Endodermal cell (in vitro differentiated cells): Measurements from ENCODE around the gene RALGPS1. TPM values are rescaled to one million over a fixed set of nuclear protein-coding genes. Genes with fewer than 3 reads are reported as not detected.
A peak's percentile ranks its signal among the peaks of the same experiment; 100 is the strongest.

Experiments used
- DNase-seq: peaks from one replicate; pipeline ENCODE4 v3.0.0-alpha.2; 2017
- H3K27ac ChIP-seq: 2 replicates; pipeline ENCODE4 v1.5.1; 2013; ENCODE audit warnings: mild to moderate bottlenecking, low read depth, low read length, moderate library complexity
- H3K27me3 ChIP-seq: 2 replicates; pipeline ENCODE4 v1.6.1; 2013; ENCODE audit warnings: mild to moderate bottlenecking, low read length, moderate library complexity; ENCODE audit not compliant: insufficient read depth, control insufficient read depth, poor library complexity, severe bottlenecking
- H3K36me3 ChIP-seq: 2 replicates; pipeline ENCODE4 v1.7.0; 2013; ENCODE audit warnings: mild to moderate bottlenecking, low read length, moderate library complexity; ENCODE audit not compliant: control insufficient read depth, insufficient read depth
- H3K4me1 ChIP-seq: one replicate; pipeline ENCODE4 v1.7.0; 2013; ENCODE audit warnings: low read length; ENCODE audit not compliant: control insufficient read depth, insufficient read depth
- H3K4me3 ChIP-seq: 2 replicates; pipeline ENCODE4 v1.5.1; 2013; ENCODE audit warnings: mild to moderate bottlenecking, low read length, moderate library complexity
- H3K9ac ChIP-seq: 2 replicates; pipeline ENCODE4 v1.6.1; 2013; ENCODE audit warnings: mild to moderate bottlenecking, low read length, moderate library complexity; ENCODE audit not compliant: poor library complexity, severe bottlenecking; ENCODE audit errors: extremely low read depth
- H3K9me3 ChIP-seq: 2 replicates; pipeline ENCODE4 v1.6.1; 2013; ENCODE audit warnings: mild to moderate bottlenecking, low read length, moderate library complexity; ENCODE audit not compliant: control insufficient read depth
- H3K27ac Mint-ChIP-seq: 2 replicates; pipeline ENCODE4 v1.8.0; 2020; ENCODE audit warnings: mixed read lengths
- H3K27me3 Mint-ChIP-seq: 2 replicates; pipeline ENCODE4 v1.8.0; 2021; ENCODE audit warnings: mild to moderate bottlenecking, mixed read lengths; ENCODE audit not compliant: insufficient read depth
- H3K36me3 Mint-ChIP-seq: 2 replicates; pipeline ENCODE4 v1.8.0; 2020; ENCODE audit warnings: low read depth, mixed read lengths
- H3K4me1 Mint-ChIP-seq: 2 replicates; pipeline ENCODE4 v1.8.0; 2020; ENCODE audit warnings: mixed read lengths
- H3K4me3 Mint-ChIP-seq: 2 replicates; pipeline ENCODE4 v1.8.0; 2020; ENCODE audit warnings: mild to moderate bottlenecking, moderate library complexity, mixed read lengths
- H3K9me3 Mint-ChIP-seq: 2 replicates; pipeline ENCODE4 v1.8.0; 2020; ENCODE audit warnings: mild to moderate bottlenecking, mixed read lengths
- WGBS, 2 experiments: methylation state at CpG; one replicate each; pipeline versions ENCODE4 v1.1.5 to v1.1.7; 2013; ENCODE audit warnings: missing lambda C conversion rate in 2 of 2, mixed read lengths in 1 of 2; ENCODE audit not compliant: insufficient coverage in 1 of 2, insufficient read length in 1 of 2; 5-methylcytosine and 5-hydroxymethylcytosine counted together
- total RNA-seq, 2 donors: library from RNA; stranded (reverse); fragmentation: NEBNext Ultra II Directional in 1 of 2; extraction: Animal tissue kit (Norgen Biotek cat#: 25700) in 1 of 2; gene quantifications; 2 replicates in 1 of 2; 3 replicates in 1 of 2; pipeline ENCODE4 v1.2.1, GENCODE V29; 2021
- TF ChIP-seq, protein P1 (sequence below): fragments of 200-600 bp; sonication (generic); conservative IDR thresholded peaks from 2 replicates; pipeline ENCODE4 v1.5.0; 2021; ENCODE audit warnings: antibody characterized with exemption, mild to moderate bottlenecking

Gene RALGPS1
- total RNA-seq, 2 donors from 2014 or later = 23.3 to 25.0 TPM

DNA sequence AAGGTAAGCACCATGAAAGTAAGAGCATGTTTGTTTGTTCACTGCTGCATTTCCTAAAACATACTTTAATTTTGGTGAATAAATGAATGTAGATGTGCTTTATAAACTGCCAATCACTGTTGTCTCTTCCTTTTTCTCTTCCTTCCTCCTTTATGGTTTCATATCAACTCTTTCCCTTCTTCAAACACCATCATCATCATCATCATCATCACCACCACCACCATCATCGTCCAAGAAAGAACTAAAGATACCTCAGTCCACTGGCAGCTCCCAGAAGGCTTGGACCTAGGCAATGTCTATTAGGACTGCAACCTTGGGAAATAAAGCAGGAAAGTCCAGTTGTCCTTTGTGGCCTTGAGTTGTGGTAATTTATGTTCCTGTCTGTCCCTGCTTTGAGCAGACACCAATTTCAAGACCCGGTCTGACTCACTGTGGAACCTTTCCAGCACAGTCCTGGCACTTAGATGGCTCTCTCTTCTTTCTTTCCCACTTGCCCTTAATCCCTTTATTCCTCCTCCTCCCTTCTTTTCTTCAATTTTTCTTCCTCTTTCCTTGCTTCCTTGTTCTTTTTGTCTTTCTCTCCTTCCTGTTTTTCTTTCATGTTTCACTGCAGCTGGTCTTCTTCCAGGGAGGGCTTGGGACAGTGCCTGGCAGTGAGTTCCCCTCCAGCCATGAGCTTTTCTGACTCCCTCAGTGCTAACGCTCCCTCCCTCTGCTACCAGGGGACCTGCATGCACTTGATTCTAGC is 108.5 kb downstream of the RALGPS1 start:
- Histone ChIP-seq H3K9me3 (no peaks in the 10 kb centered on the region), H3K9ac (no peak overlapping the region), H3K27ac (no peak overlapping the region), H3K36me3 (no peaks in the 10 kb centered on the region), H3K4me1 (peaks cover 4% of the 10 kb centered on the region), H3K4me3 (no peak overlapping the region), H3K27me3 (no peaks in the 10 kb centered on the region)
- Mint-ChIP-seq H3K27me3 (no peaks in the 10 kb centered on the region), H3K27ac (no peak overlapping the region), H3K4me1 (peaks cover 20% of the 10 kb centered on the region), H3K4me3 (no peak overlapping the region), H3K9me3 (no peaks in the 10 kb centered on the region), H3K36me3 (no peaks in the 10 kb centered on the region)
- WGBS, 2 experiments = 83 to 88% methylated on average over 1 to 2 of the region's 3 CpGs
- no peak for DNase-seq
- TF ChIP-seq, protein P1, sequence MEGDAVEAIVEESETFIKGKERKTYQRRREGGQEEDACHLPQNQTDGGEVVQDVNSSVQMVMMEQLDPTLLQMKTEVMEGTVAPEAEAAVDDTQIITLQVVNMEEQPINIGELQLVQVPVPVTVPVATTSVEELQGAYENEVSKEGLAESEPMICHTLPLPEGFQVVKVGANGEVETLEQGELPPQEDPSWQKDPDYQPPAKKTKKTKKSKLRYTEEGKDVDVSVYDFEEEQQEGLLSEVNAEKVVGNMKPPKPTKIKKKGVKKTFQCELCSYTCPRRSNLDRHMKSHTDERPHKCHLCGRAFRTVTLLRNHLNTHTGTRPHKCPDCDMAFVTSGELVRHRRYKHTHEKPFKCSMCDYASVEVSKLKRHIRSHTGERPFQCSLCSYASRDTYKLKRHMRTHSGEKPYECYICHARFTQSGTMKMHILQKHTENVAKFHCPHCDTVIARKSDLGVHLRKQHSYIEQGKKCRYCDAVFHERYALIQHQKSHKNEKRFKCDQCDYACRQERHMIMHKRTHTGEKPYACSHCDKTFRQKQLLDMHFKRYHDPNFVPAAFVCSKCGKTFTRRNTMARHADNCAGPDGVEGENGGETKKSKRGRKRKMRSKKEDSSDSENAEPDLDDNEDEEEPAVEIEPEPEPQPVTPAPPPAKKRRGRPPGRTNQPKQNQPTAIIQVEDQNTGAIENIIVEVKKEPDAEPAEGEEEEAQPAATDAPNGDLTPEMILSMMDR = no peak

DNA sequence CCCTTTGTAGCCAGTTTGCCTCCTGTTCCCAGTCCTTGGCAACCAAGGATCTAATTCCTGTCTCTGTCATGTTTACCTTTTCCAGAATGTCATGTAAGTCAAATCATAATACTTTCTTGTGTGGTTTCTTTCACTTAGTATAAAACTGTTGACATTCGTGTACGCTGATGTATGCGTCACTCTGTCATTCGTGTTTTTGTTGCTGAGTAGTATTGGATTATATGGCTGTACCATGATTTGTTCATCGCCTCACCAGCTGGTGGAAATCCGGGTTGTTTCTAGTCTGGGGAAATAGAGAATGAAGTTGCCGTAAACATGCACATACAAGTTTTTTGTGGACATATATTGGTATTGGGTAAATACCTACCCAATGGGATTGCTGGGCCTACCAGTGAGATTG is 110.5 kb downstream of the RALGPS1 start:
- H3K4me3 Mint-ChIP-seq = no peak overlapping the region
- H3K27me3 Mint-ChIP-seq = no peaks in the 10 kb centered on the region
- WGBS, 2 experiments = 95 to 98% methylated on average over 7 of the region's 7 CpGs
- TF ChIP-seq, protein P1 = no peak
- Histone ChIP-seq H3K4me3 (no peak overlapping the region), H3K9ac (no peak overlapping the region), H3K9me3 (no peaks in the 10 kb centered on the region), H3K4me1 (peaks cover 11% of the 10 kb centered on the region), H3K27me3 (no peaks in the 10 kb centered on the region), H3K36me3 (no peaks in the 10 kb centered on the region), H3K27ac (no peak overlapping the region)
- no peak for DNase-seq
- H3K27ac Mint-ChIP-seq = no peak overlapping the region
- H3K4me1 Mint-ChIP-seq = peaks cover 27% of the 10 kb centered on the region
- H3K36me3 Mint-ChIP-seq = peaks cover 2% of the 10 kb centered on the region
- H3K9me3 Mint-ChIP-seq = no peaks in the 10 kb centered on the region

DNA sequence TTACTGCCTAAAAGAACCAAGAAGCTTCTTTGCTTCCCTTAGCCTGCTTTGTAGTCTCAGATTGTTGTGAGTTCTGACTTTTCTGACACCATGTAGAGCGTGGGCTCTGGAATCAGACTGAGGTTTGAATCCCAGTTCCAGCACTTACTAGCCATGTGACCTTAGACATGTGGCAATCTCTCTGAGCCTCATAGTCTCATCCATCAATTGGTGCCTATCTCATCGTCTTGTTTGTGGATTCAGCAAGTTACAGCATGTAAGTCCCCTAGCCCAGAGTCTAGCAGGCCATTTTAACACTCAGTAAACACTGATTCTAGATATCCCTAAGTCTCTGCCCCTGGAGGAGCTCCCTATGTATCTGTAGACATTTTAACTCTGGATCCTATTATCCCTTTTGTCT is 113.1 kb downstream of the RALGPS1 start:
- H3K27me3 Mint-ChIP-seq = no peaks in the 10 kb centered on the region
- no peaks in the 10 kb centered on the region for H3K36me3 ChIP-seq
- peaks cover 27% of the 10 kb centered on the region for H3K4me1 Mint-ChIP-seq
- no peak overlapping the region for H3K4me3 ChIP-seq
- no peak overlapping the region for H3K9ac ChIP-seq
- DNase-seq = peak; percentile 48
- no peaks in the 10 kb centered on the region for H3K27me3 ChIP-seq
- WGBS, 2 experiments = 54 to 75% methylated on average over 2 of the region's 2 CpGs
- H3K27ac Mint-ChIP-seq = peak overlapping the region; percentile 90
- H3K36me3 Mint-ChIP-seq = peaks cover 4% of the 10 kb centered on the region
- no peak overlapping the region for H3K27ac ChIP-seq
- TF ChIP-seq, protein P1 = no peak
- H3K4me1 ChIP-seq = peaks cover 11% of the 10 kb centered on the region
- no peaks in the 10 kb centered on the region for H3K9me3 Mint-ChIP-seq
- no peak overlapping the region for H3K4me3 Mint-ChIP-seq
- H3K9me3 ChIP-seq = no peaks in the 10 kb centered on the region
